ENCODE measurements around the gene ZBTB32.

- TF ChIP-seq CTCF (IDR thresholded peaks at IDR 0.05) = no peak
- TF ChIP-seq EP300 (IDR thresholded peaks at IDR 0.05) = no peak
Measured at GRCh38 chr19:35702223-35703012, 1.9 kb upstream of the ZBTB32 start.
